HG02970 (cell line): ENCODE results near the gene TAS2R50.

ENCODE experiments used
- ATAC-seq: cut with Tn5 transposase; IDR thresholded peaks from one replicate; pipeline ENCODE4 v1.9.1; 2021; ENCODE audit warnings: mild to moderate bottlenecking, moderate library complexity, moderate number of reproducible peaks; ENCODE audit not compliant: unreplicated experiment, low FRiP score

TAS2R50 gene

GRCh38 chr12:10957741-10958140, 29.0 kb downstream of the TAS2R50 start:
- ATAC-seq, result no peak

DNA sequence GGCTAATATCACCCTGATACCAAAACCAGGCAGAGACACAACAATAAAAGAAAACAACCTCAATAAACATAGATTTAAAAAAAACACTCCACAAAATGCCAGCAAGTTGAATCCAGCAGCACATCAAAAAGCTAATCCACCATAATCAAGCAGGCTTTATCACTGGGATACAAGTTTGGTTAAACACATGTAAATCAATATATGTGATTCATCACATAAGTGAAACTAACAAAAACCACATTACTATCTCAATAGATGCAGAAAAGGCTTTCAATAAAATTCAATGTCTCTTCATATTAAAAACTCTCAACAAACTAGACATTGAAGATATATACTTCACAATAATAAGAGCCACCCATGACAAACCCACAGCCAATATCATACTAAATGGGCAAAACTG, 30.6 kb downstream of the TAS2R50 start:
- ATAC-seq, result no peak

DNA sequence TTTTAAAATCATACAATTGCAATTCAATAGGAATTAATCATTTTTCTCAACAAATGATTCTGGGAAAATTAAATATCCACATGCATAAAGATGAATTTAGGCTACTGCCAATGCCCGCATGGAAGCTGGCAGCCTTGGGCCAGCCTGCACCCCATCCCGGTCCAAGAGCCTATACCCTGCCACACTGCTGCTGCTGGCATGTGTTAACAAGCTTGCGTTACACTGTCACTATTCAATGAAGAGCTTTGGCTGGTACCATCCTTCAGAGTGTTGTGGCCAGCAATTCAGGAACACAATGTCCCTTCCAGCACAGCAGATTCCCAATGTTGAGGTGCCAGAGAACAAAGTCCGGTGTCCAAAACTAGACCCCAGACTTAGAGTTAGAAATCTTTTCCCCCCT, 34.1 kb downstream of the TAS2R50 start:
- ATAC-seq, result no peak

- ATAC-seq, result no peak
Observed at GRCh38 chr12:10943167-10943566, 43.5 kb downstream of the TAS2R50 start.

GRCh38 chr12:10941916-10942607, 44.6 kb downstream of the TAS2R50 start:
- no peak for ATAC-seq

DNA sequence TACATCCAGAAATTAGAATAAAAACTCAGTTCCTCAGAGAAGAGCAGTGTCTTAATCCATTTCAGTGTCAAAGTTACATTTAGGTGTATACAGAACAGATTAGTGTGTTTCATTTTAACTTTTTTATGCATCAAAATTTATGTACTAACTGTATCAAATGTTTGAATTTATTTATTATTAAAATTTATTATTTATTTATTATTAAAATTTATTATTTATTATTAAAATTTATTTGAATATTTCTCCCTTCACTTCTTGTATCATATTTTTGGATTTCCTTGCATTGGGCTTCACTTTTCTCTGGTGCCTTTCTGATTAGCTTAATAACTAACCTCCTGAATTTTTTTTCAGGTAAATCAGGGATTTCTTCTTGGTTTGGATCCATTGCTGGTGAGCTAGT, 45.3 kb downstream of the TAS2R50 start:
- no peak for ATAC-seq

- ATAC-seq, result no peak
Observed at GRCh38 chr12:10940389-10940788, 46.3 kb downstream of the TAS2R50 start.

GRCh38 chr12:10939163-10939562, 47.5 kb downstream of the TAS2R50 start, which contains the start of gene TAS2R14:
Gene TAS2R14, minus strand, starts transcription at chr12:10939263. Its CDS starts 56 bp downstream, at chr12:10939207.
- ATAC-seq, result no peak

- no peak for ATAC-seq
Observed at GRCh38 chr12:10936506-10936905, 50.2 kb downstream of the TAS2R50 start.
